CD4-positive, alpha-beta T cell treated with Interleukin-10 for 1 hour (primary cell): ENCODE results near the gene UTP4.

Experiments used
- DNase-seq: peaks from one replicate; pipeline ENCODE4 v3.0.0-alpha.2; 2020

Gene UTP4

GRCh38 chr16:69180011-69180338 is 47.5 kb downstream of the UTP4 start:
- DNase-seq: no peak

DNA sequence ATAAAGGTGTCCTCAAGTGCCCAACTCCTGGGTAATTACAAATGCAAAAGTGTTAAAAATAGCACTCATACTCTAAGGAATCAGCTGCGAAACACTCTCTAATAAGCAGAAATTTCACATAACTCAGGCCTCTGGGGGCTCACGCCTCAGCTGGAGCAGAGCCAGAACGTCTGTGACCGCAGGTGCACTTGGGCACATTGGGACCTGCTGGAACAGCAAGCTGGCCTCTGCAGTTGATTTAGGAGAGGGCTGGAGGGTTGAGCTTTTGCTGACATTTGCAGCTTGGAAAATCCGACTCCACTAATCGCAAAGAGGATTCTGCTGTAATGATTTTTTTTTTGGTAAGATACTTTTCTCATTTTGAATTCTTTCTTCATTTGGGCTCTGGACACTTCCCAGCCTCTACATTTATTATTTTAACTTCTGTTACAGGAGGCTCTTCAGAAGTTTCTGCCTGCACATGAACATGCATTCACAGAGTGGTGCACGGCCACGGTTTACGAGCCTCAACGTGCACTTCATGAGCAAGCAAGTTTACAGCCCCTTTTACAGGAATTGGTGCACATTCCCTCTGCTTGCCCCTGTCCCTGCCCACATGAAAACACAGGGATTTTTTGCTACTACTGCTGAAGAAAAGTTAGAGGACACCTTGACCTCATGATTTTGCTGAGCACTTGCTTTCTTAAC is 50.4 kb downstream of the UTP4 start:
- no peak for DNase-seq

DNA sequence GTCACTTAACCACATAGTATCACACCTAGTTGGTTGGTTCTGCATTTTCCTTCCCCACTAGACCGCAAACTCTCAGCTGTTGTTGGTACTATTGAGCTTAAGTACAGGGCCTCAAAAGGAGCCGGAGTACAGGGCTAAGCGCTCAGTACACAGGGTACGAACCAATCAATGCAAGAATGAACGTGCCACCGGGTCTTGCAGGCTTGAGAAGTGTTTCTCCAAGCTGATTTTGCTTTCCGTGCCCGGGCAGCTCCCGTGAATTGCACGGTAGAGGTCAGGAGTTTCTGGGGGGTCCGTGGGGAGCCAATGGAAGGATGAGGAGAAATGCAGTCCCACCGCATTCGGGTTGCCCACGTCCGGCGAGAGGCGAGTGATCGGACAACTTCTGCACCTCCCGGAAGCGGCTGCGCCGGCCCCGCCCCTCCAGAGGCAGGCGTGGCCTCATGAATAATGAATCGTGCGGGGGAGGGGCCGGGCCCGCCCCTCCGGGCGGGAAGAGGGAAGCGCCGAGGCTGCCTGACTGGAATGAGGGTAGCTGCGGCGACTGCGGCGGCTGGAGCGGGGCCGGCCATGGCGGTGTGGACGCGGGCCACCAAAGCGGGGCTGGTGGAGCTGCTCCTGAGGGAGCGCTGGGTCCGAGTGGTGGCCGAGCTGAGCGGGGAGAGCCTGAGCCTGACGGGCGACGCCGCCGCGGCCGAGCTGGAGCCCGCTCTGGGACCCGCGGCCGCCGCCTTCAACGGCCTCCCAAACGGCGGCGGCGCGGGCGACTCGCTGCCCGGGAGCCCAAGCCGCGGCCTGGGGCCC is 54.4 kb downstream of the UTP4 start, which contains the start of gene SNTB2:
TSS of gene SNTB2 (plus strand) at position 523 of the 804 bp plus-strand sequence. CDS start at position 526, 3 bp downstream.
- peak; percentile 79 for DNase-seq

- DNase-seq: peak; percentile 47
Measured at GRCh38 chr16:69187446-69188235, 55.2 kb downstream of the UTP4 start.

DNA sequence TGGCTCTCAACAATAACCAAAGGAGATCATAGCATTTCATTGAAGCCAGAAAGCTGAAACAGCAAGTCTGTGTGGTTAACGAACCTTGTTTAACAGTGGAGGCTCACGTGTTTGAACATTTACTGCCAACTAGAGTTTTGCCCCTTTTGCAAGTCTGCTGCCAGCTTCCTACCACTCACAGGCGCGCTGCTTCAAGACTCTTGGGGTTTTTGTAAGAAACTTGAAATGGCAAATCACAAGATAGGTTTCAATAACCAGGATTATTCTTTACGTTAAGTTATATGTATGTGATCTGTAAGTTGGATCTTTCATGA is 55.7 kb downstream of the UTP4 start:
- DNase-seq: peak; percentile 45

GRCh38 chr16:69188716-69189115 is 56.3 kb downstream of the UTP4 start:
- no peak for DNase-seq

DNA sequence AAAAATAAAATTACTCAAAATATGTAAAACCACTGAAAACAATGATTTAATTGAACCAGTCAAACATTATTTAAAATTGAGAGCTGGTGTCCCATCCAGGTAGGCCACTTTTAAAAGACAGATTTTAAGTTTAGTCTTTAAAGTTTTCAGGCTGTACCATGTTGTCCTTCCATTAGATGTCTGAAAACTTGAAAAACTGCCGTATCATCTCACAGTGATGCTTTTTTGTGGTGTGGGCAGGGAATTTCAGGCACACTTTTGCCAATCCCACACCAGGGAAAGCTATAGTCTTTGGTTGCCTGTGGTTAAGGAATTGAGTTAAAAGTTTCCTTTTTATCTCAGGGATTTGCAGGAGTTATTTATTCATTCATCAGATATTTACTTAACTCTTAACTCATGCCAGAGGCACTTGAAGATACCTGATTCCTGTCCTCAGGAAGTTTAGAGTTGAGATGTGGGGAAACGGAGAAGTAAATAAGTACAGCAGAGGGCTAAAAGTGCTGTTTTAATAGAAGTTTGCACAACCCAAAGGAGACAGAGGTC is 57.7 kb downstream of the UTP4 start:
- DNase-seq: no peak

- DNase-seq: peak; percentile 11
Measured at GRCh38 chr16:69190598-69190997, 58.1 kb downstream of the UTP4 start.

GRCh38 chr16:69191136-69191535 is 58.7 kb downstream of the UTP4 start:
- no peak for DNase-seq

- DNase-seq: no peak
Measured at GRCh38 chr16:69193855-69194254, 61.4 kb downstream of the UTP4 start.

GRCh38 chr16:69194488-69194887 is 62.0 kb downstream of the UTP4 start:
- no peak for DNase-seq

DNA sequence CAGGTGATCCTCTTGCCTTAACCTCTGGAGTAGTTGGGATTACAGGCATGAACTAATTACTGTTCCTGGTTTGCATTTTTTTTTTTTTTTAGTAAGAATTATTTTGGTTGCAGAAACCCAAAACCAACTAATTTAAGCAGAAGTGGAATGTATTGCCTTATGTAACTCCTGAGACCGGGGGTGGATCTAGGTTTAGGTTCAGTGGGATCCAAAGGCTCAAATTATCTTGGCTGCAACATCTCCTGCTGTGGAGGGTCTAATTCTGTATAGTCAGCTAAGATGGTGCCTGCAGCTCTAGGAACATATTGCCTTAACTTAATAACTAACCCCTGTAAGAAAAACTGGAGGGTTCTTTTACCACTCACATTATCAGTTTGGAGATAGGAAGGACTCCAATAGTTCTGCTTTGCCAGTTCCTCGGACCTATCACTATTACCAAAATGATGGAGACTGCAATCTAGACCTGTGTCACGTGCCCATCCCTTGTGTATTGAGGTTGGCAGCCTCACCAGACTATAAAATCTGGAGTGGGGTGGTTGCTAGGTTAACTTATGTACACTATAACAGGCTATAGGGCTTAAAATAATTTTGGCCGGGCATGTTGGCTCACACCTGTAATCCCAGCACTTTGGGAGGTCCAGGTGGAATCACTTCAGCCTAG is 63.0 kb downstream of the UTP4 start:
- DNase-seq: no peak

- no peak for DNase-seq
Measured at GRCh38 chr16:69197573-69197972, 65.1 kb downstream of the UTP4 start.

GRCh38 chr16:69199382-69199781 is 66.9 kb downstream of the UTP4 start:
- no peak for DNase-seq

DNA sequence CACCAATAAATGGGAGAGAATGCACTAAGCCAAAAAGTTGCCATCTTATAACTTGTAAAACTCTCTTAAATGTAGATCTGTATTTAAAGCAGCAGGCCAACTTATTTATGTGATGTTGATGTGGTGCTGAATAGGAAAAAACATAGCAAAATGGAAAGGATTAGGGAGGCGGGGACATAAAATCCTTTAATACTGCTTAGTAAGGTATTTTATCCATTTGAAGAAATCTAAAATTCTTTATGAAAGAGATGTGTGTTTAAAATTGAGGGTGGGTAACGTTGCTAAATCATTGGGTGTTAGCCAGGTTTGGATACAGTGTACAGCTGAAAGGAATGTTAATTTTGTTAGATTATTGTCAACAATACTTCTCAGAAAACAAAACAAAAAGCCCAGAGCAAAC is 68.8 kb downstream of the UTP4 start:
- no peak for DNase-seq

DNA sequence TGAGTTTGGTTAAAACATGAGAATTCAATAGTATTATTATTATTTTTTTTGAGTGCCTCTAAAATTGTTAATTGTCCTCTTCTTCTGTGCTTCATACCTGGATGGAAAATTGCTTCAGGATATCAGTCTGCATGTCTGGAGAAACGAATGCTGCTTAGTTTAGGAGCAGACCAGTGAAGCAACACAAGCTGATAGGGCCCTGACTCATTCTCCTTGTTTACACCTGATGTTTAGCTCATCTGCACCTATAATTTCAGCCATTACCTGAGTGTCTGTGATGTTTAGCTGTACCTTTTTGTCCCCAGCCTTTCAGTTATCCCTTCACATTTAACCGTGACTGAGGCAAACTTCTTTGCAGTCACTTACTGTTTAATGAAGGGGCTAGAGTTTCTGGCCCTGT is 69.3 kb downstream of the UTP4 start:
- DNase-seq: no peak

- DNase-seq: no peak
Measured at GRCh38 chr16:69204172-69204571, 71.7 kb downstream of the UTP4 start.

DNA sequence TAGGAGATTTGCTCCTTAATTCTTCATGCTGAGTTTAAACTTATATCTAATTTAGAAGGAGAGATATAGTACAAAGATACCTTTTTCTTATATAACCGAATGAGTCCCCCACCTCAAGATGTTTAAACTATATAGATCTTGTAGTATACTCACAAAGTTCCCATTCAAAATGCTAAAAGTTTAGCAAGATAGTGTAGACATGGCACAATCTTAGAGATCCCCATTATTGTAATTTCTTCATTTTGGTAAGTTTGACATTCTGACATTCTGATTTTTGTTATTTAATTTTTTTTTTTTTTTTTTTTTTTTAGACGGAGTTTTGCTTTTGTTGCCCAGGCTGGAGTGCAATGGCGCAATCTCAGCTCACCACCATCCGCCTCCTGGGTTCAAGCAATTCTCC is 77.3 kb downstream of the UTP4 start:
- DNase-seq: no peak

- no peak for DNase-seq
Measured at GRCh38 chr16:69217433-69217832, 85.0 kb downstream of the UTP4 start.
